Calu3 (cell line): ENCODE data around the gene OGDH. TPM values are rescaled to one million over a fixed set of nuclear protein-coding genes. Genes with fewer than 3 reads are reported as not detected.

Source experiments
- BruUV-seq: library from RNA; stranded (reverse); fragments of 400-500 nt; replicated peaks from 2 replicates; lab custom pipeline; 2021; lab: Mats Ljungman, UMichigan
- CTCF ChIA-PET: fragments of 300-600 bp; sonication (Branson Sonifier 250); formaldehyde crosslinking; loops from one replicate; lab custom pipeline; 2022; ENCODE audit warnings: antibody characterized with exemption; lab: Charles Lee
- DNase-seq: peaks from one replicate; pipeline ENCODE4 v3.0.0; 2022
- H3K27ac Mint-ChIP-seq: one replicate; pipeline ENCODE4 v1.8.0; 2022; ENCODE audit warnings: mixed read lengths; ENCODE audit not compliant: unreplicated experiment
- H3K27me3 Mint-ChIP-seq: one replicate; pipeline ENCODE4 v1.8.0; 2022; ENCODE audit warnings: mixed read lengths; ENCODE audit not compliant: unreplicated experiment
- H3K36me3 Mint-ChIP-seq: one replicate; pipeline ENCODE4 v1.8.0; 2022; ENCODE audit warnings: mild to moderate bottlenecking, moderate library complexity, mixed read lengths; ENCODE audit not compliant: insufficient read depth, unreplicated experiment
- H3K4me1 Mint-ChIP-seq: one replicate; pipeline ENCODE4 v1.8.0; 2022; ENCODE audit warnings: mild to moderate bottlenecking, low read depth, mixed read lengths; ENCODE audit not compliant: unreplicated experiment
- H3K4me3 Mint-ChIP-seq: one replicate; pipeline ENCODE4 v1.8.0; 2022; ENCODE audit warnings: mild to moderate bottlenecking, low read depth, moderate library complexity, mixed read lengths; ENCODE audit not compliant: unreplicated experiment
- H3K9me3 Mint-ChIP-seq: one replicate; pipeline ENCODE4 v1.8.0; 2022; ENCODE audit warnings: low read depth, mixed read lengths; ENCODE audit not compliant: unreplicated experiment
- CTCF ChIP-seq: fragments of 200-600 bp; IDR thresholded peaks from one replicate; pipeline ENCODE4 v1.8.0; 2022; ENCODE audit warnings: antibody characterized with exemption; ENCODE audit not compliant: unreplicated experiment
- intact Hi-C: fragments of 100-400 bp; cut with micrococcal nuclease; formaldehyde crosslinking; loops from one replicate; pipeline ENCODE4 v1.10.0; 2022; ENCODE audit not compliant: unreplicated experiment
- total RNA-seq: library from RNA; stranded (reverse); gene quantifications from 2 replicates; pipeline ENCODE4 v1.2.3, GENCODE V29; 2022

The OGDH gene
- total RNA-seq, 1 experiment from 2014 or later: 100 TPM

DNA sequence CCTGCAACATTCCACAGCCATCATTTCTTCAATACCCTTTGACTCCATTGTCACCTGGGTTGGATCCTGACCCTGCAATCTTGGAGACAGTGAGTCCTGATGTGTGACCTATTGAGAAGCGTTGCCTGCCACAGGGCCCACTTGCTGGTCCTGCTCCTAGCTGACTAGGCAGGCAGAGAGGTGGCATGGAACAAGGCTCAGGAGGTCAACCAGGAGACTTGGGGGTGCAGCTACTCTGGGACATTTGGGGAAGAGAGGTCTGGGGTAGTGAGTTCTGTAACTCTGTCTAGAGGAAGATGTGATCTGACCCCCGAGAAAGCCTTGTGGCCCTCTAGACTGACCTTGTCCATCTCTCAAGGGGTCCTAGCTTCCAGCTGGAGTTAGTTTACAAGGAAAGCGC is 144.0 kb downstream of the OGDH start:
- peaks cover 62% of the 10 kb centered on the region for H3K36me3 Mint-ChIP-seq
- peak overlapping the region; percentile 95 for H3K4me3 Mint-ChIP-seq
- CTCF ChIA-PET: interaction anchor here (0.7 to 2.3 kb wide), 6 partner anchors 16 to 162 kb away, joined by 3 to 6 read pairs (median 3); partner anchors contain the start of gene H2AZ2
- peak overlapping the region; percentile 19 for H3K27ac Mint-ChIP-seq
- no peaks in the 10 kb centered on the region for H3K27me3 Mint-ChIP-seq
- H3K4me1 Mint-ChIP-seq: peaks cover 51% of the 10 kb centered on the region
- TF ChIP-seq CTCF: no peak
- BruUV-seq: no TSS peak
- no peaks in the 10 kb centered on the region for H3K9me3 Mint-ChIP-seq
- intact Hi-C loops: loop anchor here (2.0 to 5.0 kb wide), 2 partner anchors 97 to 112 kb away; partner anchors contain the start of gene H2AZ2
- no peak for DNase-seq

DNA sequence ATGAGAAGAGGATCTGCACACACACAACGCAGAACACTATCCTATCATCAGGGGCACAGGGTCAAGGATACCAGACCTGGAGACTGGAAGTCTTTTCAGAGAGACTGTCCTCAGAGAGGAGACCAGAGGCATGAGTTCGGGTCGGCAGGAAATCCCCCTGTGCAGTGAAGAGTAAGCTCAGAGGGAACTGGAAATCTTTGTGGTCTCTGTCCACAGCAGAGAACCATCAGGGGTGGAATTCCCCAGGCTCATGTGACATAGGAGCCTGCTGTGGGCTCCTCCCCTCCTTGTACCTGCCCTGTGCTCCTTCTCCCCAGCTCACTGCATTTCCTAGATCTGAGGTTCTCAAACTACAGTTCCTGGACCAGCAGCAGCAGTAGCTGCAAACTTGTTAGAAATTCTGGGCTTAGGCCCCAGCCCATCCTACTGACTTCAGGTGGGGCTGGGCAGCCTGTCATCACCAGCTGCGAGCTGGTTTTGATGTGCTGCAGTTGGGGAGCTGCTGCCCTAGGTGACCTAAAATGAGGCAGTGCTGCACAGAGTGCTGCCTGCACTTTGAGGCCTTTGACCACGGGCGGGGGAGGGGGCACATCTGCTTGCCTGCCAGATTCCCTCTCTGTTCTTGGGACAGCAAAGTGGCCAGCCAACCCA is 144.6 kb downstream of the OGDH start:
- Mint-ChIP-seq H3K4me3 (peak overlapping the region; percentile 95), H3K27me3 (no peaks in the 10 kb centered on the region), H3K9me3 (no peaks in the 10 kb centered on the region), H3K27ac (peak overlapping the region; percentile 15), H3K36me3 (peaks cover 67% of the 10 kb centered on the region), H3K4me1 (peaks cover 51% of the 10 kb centered on the region)
- DNase-seq: peak; percentile 40
- no peak for TF ChIP-seq CTCF
- intact Hi-C loops: loop anchor here (2.0 to 5.0 kb wide), 2 partner anchors 96 to 112 kb away; partner anchors contain the start of gene H2AZ2
- CTCF ChIA-PET: interaction anchor here (0.6 to 2.3 kb wide), 7 partner anchors 8 to 163 kb away, joined by 3 to 6 read pairs (median 3); no protein-coding TSS in a partner anchor
- BruUV-seq: no TSS peak

- no peak for DNase-seq
- H3K27ac Mint-ChIP-seq: peak overlapping the region; percentile 40
- CTCF ChIA-PET: interaction anchor here (0.6 kb wide), 1 partner anchor 135 kb away, joined by 3 read pairs; no protein-coding TSS in a partner anchor
- peaks cover 44% of the 10 kb centered on the region for H3K4me1 Mint-ChIP-seq
- intact Hi-C loops: loop anchor here (5.0 kb wide), 1 partner anchor 94 kb away; the partner anchor contains the start of gene H2AZ2
- peaks cover 67% of the 10 kb centered on the region for H3K36me3 Mint-ChIP-seq
- H3K9me3 Mint-ChIP-seq: no peaks in the 10 kb centered on the region
- peak overlapping the region; percentile 5 for H3K4me3 Mint-ChIP-seq
- no TSS peak for BruUV-seq
- no peak for TF ChIP-seq CTCF
- no peaks in the 10 kb centered on the region for H3K27me3 Mint-ChIP-seq
Observed at GRCh38 chr7:44752822-44753221, 146.4 kb downstream of the OGDH start.

GRCh38 chr7:44754802-44755697 is 148.6 kb downstream of the OGDH start:
- H3K9me3 Mint-ChIP-seq: no peaks in the 10 kb centered on the region
- no peak for DNase-seq
- no TSS peak for BruUV-seq
- CTCF ChIA-PET: no interaction called here
- H3K27ac Mint-ChIP-seq: peak overlapping the region; percentile 27
- TF ChIP-seq CTCF: no peak
- H3K36me3 Mint-ChIP-seq: peaks cover 58% of the 10 kb centered on the region
- H3K4me1 Mint-ChIP-seq: peaks cover 34% of the 10 kb centered on the region
- H3K4me3 Mint-ChIP-seq: no peak overlapping the region
- no peaks in the 10 kb centered on the region for H3K27me3 Mint-ChIP-seq
- intact Hi-C loops: loop anchor here (5.0 kb wide), 1 partner anchor 92 kb away; the partner anchor contains the start of gene H2AZ2
